HT1080 (cell line): Measurements from ENCODE around the gene PLB1. TPM values are rescaled to one million over a fixed set of nuclear protein-coding genes. Genes with fewer than 3 reads are reported as not detected.
"Not testable (repeated sequence)": the region's sequence is repeated elsewhere in the genome, so short reads cannot be mapped to it uniquely, and the experiment has no call there.

Experiments used
- DNase-seq: peaks from one replicate; pipeline ENCODE4 v3.0.0-alpha.2; 2015; ENCODE audit warnings: low read depth
- total RNA-seq: library from RNA; depleted of rRNA; stranded (reverse); fragments of >200 nt; shearing (Covaris generic); gene quantifications from 2 replicates; pipeline ENCODE4 v1.2.3, GENCODE V29; 2014

Gene PLB1
- total RNA-seq, 1 experiment from 2014 or later, result 1.8 TPM

DNA sequence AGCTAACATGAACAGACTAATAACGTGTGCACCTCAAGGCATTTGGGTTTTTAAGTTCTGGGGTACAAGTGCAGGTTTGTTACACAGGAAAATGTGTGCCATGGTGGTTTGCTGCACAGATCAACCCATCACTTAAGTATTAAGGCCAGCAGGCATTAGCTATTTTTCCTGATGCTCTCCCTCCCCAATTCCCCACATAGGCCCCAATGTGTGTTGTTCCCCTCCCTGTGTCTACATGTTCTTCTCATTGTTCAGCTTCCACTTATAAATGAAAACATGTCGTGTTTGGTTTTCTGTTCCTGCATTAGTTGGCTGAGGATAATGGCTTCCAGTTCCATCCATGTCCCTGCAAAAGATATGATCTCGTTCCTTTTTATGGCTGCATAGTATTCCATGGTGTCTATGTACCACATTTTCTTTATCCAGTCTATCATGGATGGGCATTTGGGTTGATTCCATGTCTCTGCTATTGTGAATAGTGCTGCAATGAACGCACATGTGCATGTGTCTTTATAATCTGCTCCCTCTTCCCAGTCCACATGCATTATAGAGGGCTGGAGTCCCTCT is 170.0 kb downstream of the PLB1 start:
- DNase-seq, result not testable (repeated sequence)

DNA sequence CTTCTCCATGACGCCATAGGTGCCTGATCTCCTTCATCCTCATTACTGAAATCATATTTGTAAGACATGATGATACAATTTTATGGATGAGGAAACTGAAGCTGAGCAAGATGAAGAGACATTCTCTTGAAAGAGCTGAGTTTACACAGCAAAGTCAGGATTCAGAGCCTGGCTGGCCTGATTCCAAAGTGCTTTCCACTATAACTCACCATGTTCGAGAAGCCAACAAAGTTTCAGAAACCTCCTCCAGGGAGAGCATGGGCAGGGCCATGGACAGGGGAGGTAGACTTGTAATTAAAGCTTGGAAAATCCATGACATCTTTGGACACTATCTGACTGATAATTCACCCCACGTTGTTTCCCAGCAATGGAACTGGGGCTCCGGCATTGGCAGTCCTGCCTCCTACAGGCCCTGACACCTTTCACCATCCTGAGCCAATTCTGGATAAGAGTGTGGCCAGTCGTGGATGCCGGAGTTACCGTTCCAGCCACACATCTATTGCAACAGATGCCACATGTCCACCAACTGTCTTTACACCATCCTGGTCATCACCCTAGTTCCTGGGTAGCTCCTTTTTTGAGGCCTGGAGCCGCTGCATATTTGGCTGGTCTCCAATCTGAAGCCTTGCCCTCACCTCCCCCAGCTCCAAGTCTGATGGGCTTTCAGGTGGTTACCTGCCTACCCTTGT is 170.8 kb downstream of the PLB1 start:
- DNase-seq, result no peak

DNA sequence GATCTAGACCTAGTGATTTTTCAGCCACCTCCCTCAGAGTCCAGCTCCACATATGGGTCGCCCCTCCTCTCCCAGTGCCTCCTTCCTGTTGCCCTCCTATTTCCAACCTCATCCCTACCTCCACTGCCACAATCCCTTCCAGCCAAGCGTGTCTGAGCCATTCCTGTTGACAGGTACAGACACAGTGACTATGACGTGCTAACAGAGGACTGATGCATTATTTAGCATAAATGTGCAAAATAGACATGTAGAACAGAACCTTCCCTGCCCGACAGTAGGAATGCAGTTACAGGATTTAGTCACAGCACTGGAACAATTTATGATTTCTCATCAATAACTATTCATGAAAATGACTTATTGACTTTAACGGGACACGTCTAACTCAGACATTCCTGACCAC is 171.4 kb downstream of the PLB1 start:
- no peak for DNase-seq

DNA sequence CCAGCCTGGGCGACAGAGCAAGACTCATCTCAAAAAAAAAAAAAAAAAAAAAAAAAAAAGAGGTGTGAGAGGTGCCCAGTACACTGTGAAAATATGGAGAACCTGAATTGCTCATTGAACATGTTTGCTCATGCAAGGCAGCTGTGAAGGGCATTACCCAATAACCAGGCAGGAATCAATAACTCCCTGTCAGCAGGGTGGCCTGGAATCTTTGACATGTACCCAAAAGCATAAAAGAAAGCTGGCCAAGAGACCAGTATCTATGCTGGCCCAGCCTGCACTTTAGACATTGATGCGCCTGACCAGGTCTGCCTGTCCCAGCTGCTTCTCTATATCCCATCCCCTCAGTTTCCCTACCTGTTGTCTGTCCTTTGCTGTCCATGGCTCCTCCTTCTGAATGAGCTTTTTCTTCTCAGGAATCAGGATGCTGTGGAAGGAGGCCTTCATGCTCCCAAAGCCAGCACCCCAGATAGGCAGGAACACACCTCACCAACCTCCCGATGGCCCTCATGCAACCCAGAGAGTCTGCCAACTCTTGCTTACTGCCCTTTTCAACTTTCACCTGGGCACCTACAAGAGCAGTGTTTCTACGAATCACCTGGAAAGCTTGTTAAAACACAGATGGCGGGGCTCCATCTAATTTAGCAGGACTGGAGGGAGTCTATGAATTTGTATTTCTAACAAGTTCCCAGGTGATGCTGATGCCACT is 172.4 kb downstream of the PLB1 start:
- DNase-seq, result no peak

DNA sequence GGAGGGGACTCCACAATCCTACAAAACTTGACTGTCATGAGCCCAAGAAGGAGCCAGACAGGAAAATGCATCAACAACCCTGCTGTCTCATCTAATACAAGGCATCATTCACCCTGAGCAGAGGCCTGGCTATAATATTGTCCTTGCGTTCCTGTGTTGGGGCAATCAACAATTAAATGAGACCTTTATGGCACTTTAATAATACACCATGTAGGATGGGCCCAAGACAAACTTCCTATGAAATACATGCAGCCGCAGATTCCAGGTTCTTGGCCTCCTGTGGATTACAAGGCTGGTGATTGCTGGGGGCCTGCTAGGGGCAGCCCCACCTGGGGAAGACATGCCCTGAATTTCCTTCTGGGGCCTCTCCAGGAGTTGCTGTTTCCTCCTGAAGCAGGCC is 173.0 kb downstream of the PLB1 start:
- DNase-seq, result no peak

DNA sequence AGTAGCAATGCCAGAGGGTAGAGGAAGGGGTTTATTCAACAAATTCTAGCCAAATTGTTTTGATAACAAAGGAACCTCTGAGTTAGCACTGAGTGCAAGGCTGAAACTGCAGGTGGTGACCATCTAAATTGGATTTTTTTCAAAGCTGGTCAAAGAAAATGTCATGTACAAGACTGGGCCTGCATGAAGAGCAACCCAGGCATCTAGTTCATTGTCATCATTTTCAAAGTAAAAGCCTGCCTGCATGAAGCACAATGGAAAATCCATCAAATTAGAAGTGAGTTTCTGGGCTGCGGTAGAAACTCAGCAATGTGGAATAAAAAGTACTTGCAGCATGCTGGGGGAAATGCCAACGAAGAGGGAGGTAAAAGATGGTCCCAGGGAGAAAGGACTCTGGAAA is 175.0 kb downstream of the PLB1 start:
- DNase-seq, result no peak

DNA sequence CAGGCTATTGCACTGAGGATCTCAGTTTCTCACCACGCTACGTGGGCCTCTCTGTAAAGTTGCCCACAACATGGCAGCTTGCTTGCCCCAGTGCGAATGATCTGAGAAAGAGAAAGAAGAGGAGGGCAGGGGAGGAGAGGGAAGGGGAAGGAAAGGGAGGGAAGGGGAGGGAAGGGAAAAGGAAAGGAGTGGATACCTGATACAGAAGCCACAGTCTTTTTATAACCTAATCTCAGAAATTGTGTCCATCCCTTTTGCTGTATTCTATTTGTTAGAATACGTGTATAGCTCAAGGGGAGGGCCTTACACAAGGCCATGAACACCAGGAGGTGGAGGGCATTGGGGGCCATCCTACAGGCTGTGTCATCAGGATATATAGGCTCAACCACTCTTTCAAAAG is 177.5 kb downstream of the PLB1 start:
- no peak for DNase-seq

DNA sequence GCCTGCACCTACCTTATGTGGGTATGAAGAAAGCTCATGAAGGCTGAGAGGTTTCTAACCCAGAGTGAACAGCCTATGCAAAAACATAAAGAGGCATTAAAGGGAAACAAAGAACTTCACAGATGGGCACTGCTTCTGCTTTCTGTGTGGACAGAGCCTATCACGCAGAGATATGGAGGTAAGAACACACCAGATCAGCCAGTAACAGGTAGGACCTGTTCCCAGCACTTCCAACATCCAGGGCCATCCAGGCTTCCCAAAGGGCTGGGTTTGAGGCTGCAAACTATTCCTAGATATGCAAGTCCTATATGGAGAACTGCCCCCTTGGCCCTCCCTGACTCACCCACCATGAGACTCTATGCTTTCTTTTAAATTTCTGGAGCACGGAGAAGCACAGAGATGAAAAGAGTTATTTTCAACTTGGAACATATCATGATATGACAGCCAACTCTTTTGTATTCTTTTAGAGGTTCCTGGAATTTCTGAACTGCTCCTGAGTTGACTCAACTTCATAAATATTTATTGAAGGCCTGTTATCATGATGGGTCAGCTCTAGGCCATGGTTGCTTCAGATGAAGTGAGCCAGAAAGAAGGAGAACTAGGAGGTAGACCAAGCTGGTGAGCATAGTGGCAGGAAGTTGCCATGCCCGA is 178.3 kb downstream of the PLB1 start:
- no peak for DNase-seq

DNA sequence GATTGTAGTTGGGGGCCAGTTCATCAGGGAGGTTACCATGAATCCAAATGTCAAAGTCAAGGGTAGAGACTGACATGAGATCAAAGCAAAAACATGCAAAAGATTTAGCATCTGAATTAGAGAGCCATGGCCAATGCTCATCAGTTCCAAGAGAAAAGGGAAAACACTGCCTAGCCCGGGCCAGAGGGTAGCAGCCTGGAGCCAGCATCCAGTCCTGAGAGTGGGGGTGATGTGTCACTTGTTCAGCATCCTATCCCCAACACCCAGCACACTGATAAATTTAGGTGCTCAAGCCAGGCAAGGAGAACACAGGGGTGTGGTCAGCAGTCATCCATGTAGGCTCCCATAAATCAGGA is 178.8 kb downstream of the PLB1 start:
- DNase-seq, result no peak

DNA sequence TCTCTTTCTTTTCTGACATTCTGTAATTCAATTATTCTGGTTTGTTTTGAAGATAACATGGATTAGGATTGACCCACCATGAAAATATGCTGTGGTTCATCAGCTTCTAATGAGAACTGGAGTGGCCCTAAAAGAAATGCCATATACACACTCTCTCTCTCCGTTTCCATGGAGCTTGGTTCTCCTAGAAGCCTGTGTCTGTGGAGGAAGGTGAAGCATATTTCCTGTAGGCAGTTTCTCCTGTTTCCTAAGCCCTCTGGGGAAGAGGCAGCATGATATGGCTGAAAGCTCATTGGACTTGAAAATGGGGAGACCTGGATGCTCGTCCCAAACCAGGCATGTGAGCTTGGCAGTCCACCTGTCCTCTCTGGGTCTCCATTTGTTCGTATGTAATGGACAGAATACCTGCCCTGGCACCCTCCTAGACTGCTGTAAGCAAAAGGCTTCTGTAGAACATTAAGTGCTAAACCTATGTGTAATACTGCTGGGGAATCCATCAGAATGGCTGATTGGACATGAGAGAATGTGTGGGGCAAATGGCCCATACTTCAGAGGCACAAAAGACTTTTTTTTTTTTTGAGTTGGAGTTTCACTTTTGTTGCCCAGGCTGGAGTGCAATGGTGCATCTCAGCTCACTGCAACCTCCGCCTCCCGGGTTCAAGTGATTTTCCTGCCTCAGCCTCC is 180.4 kb downstream of the PLB1 start:
- no peak for DNase-seq

DNA sequence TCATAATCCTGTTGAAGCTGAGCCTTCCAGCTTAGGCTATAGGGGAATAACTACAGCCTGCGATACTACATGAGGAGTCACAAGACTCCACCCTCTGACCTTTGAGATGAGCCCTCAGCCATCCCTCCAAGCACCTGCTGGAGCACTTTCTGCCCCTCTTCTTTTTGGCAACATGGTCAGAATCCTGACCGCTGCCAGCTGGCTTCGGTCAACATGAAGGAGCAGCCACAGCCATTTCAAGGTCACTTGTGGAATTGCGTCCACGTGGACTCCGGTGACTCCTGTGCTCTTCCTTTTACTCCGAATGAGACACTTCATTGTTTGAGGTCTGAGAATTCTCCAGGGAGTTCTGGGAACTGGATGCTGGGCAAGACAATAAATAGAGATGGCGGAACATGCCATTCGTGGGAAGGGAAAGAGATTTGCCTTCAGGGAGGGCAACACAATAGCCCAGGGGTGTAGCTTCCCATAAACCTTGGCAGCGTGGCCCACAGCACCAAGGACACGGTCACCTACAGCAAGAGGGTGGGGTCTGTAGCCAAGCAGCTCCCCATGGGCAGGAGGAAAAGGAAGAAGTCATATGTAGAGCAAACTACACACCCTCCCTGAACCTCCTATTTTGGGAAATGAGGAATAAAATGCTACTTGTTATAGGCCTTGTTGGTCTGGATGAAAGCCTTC is 182.5 kb downstream of the PLB1 start:
- DNase-seq, result no peak

DNA sequence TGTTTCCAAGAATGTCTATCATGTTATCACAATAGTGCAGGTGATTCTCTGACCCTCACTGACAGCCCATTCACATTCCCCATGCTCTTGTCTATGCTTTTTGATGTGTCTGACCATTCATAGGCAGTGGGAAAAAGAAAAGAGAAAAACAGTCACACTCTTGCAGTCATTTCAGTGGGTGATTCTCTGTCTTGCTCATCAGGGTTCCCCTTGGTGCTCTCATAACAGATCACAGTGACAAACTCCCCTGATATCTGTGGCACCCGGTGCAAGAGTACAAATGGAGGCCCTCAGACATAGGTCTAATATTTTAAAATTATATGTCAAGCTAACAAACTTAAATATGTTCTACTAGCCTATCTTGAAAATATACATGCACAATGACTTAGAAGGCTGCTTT is 183.1 kb downstream of the PLB1 start:
- DNase-seq, result no peak

DNA sequence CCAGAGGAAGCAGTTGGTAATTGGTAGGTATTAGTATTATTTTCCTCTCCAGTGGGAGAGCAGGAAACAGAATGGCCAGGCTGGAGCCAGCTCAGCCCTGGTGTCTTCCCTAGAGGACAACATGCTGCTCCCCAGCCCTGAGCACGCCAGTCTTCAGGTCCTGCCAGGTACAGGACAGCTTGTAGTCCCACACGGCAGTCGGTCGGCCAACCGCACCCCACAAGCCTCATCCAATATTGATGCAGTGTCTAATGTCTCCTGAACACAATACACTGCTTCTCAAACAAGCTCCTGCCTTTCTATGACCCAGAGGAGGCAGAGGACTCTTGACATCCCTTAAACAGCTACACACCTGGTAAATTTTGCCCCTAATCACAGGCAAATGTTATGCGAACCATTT is 184.8 kb downstream of the PLB1 start:
- no peak for DNase-seq

DNA sequence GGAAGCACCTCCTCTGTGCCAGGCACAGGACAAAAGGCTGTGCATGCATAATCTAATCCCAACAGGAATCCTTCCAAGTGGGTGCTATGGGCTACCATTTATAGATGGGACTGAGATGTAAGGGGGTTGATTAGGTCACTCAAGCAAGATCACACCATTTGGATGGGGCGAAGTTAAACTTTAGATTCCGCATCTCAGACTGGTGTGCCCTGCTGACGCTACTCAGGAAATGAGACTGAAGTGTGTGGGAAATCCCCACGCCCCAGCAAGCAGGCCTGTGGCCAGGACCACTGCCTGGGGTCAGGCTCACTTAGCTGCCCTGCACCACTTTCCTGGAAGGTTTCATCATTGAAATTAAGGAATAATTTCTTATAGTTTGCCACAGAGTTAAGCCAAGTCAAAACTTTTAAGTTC is 185.3 kb downstream of the PLB1 start:
- peak; percentile 68 for DNase-seq

DNA sequence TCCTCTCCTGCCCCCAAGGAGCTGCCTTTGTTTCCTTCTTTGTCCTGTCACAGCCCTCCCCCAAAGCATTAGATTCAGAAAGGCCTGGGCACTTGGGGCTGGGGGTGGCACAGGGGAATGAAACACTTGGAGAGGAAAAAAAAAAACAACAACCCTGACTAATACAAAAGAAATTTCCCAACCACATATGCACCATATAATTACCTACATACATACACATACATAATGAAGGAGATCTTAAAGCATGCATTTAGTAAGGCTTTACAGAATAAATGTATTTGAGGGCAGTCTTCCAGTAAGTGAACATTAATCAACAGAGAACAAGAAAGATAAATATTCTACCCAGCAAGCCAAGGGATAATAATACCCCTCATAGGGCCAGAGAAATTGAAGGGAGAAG is 185.7 kb downstream of the PLB1 start:
- DNase-seq, result peak; percentile 60

DNA sequence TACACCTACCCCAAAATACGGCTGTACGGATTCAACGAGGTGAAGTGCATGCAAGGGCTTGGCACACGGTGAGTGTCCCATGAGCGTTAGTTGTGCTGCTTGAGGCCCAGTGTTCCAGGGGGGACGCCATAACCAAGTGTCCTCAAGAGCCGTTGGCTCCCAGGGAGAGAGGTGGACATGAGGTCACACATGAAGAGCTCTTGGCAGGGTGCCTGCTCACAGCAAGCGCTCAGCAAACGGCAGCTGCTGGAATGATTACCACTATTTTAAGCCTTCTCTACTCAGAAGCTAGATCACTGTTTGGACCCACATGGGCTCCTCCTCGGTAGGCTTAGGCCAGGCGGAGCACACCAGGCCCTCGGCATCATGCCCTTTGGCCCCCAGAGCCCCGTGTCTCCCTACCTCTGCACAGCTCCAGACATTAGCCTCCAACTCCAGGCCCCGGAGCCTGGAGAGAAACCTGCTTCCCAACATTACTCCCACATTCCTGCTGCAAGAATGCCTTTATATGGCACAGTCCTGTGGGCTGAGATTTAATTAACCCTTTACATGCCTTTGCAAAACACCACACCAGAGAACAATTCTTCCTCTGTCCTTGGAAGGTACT is 187.3 kb downstream of the PLB1 start:
- DNase-seq, result peak; percentile 34

DNA sequence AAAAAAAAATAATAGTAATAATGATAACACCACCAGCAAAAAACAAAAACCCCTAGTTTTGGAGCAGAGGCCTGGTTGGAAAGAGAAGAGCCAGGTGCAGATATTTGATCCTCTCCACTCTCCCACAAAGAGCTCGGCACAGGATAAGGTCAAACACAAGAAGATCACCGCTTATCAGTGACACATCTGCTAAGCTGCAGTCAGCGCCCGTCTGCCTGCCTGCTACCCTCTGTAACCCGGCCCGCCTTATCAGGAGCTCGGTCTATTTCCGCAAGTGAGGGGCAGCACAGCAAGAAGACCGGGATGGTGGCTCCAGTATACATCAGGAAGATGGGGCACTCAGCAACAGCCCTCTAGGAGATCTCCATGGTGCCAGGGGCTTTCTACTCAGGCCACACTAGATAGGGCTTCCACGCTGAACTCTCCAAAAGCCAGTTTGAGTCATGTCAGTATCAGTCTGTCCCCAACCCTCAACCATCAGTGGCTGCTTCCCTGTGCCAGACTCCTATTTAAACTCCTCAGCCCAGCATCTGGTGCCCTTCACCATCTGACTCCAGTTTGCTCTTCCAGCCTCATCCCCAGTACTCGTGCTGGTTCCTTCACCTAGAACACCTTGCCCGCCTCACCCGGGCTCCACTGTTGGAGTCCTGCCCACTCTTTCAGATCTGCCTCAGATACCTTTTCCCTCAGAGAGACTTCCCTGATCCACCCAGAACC is 188.4 kb downstream of the PLB1 start:
- DNase-seq, result no peak

DNA sequence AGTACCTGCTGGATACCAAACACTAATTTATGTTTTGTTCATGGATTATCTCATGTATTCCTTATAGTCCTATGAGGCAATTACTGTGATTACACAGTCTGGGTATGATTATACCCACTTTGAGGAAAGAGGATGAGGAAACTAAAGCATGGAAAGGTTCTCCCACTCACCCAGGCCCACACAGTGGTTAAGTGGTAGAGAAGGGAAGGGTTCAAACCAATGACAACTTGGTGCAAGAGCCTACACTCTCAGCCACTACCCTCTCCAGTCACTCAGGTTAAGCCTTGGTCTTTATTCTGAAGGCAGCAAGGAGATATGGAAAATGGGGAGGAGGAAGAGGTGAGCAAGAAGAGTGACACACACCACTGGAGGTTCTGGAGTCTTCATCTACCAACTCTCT is 191.3 kb downstream of the PLB1 start:
- DNase-seq, result no peak

DNA sequence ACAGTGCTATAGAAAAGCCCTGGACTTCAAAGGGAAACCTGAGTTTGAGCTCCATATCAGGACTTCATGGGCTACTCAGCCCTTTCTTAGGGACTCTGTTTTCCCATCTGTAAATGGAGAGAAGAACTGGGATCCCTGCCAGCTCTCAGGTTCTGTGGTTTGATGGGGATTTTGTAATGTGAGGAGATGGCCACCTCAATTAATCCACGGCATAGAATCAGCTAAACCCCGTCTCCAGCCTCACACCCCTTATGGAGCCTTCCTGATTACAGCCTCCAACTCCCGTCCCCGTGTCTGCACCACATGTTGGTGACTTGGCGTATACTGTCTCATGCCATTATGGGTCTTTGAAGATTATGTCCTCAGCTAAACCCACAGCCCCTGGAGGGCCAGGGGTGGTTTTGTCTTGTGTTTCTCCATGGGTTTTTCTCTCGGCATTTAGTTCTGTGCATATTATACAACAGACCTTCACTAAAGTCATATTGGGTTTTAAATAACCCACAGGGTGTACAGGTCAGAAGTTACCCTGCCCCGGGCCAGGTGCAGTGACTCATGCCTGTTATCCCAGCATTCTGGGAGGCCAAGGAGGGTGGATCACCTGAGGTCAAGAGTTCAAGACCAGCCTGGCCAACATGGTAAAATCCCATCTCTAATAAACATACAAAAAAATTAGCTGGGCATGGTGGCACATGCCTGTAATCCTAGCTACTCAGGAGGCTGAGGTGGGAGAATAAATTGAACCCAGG is 192.0 kb downstream of the PLB1 start:
- DNase-seq, result peak; percentile 22
